H9 (cell line): ENCODE data around the gene YAF2. TPM values are rescaled to one million over a fixed set of nuclear protein-coding genes. Genes with fewer than 3 reads are reported as not detected.

Experiments used
- DNase-seq: peaks from one replicate; pipeline ENCODE4 v3.0.0-alpha.2; 2017
- H2AFZ ChIP-seq: one replicate; pipeline ENCODE4 v1.6.1; 2013; ENCODE audit warnings: mild to moderate bottlenecking, low read length, control low read depth, moderate library complexity
- H2AK5ac ChIP-seq: 2 replicates; pipeline ENCODE4 v1.6.1; 2013; ENCODE audit warnings: low read length, control low read depth, mixed read lengths; ENCODE audit not compliant: insufficient read length
- H2BK120ac ChIP-seq: one replicate; pipeline ENCODE4 v1.6.1; 2013; ENCODE audit warnings: low read depth, mild to moderate bottlenecking, low read length, control low read depth, inconsistent platforms; ENCODE audit not compliant: poor library complexity, severe bottlenecking
- H2BK12ac ChIP-seq: 2 replicates; pipeline ENCODE4 v1.6.1; 2013; ENCODE audit warnings: low read length, control low read depth, mixed read lengths, low read depth; ENCODE audit not compliant: insufficient read length
- H2BK15ac ChIP-seq: 2 replicates; pipeline ENCODE4 v1.6.1; 2013; ENCODE audit warnings: low read depth, low read length, control low read depth
- H2BK20ac ChIP-seq: one replicate; pipeline ENCODE4 v1.6.1; 2013; ENCODE audit warnings: low read depth, mild to moderate bottlenecking, low read length, control low read depth, inconsistent platforms; ENCODE audit not compliant: poor library complexity, severe bottlenecking
- H2BK5ac ChIP-seq: 2 replicates; pipeline ENCODE4 v1.6.1; 2013; ENCODE audit warnings: low read length, control low read depth, mixed read lengths; ENCODE audit not compliant: insufficient read length
- H3K14ac ChIP-seq: 2 replicates; pipeline ENCODE4 v1.6.1; 2013; ENCODE audit warnings: low read length, control low read depth; ENCODE audit not compliant: insufficient read depth
- H3K18ac ChIP-seq: 2 replicates; pipeline ENCODE4 v1.6.1; 2013; ENCODE audit warnings: low read depth, mild to moderate bottlenecking, mixed read lengths, low read length, control low read depth; ENCODE audit not compliant: insufficient read length
- H3K23ac ChIP-seq: 2 replicates; pipeline ENCODE4 v1.6.1; 2013; ENCODE audit warnings: low read length, control low read depth, mixed read lengths, low read depth; ENCODE audit not compliant: insufficient read length
- H3K23me2 ChIP-seq: 2 replicates; pipeline ENCODE4 v1.6.1; 2013; ENCODE audit warnings: low read depth, mild to moderate bottlenecking, mixed read lengths, low read length, control low read depth; ENCODE audit not compliant: insufficient read length, poor library complexity, severe bottlenecking
- H3K27ac ChIP-seq: 2 replicates; pipeline ENCODE4 v1.5.1; 2013; ENCODE audit warnings: low read length, control low read depth, mixed read lengths, low read depth; ENCODE audit not compliant: insufficient read length
- H3K27me3 ChIP-seq: 2 replicates; pipeline ENCODE4 v1.6.1; 2013; ENCODE audit warnings: low read length, control low read depth, inconsistent platforms; ENCODE audit not compliant: insufficient read depth
- H3K4ac ChIP-seq: 2 replicates; pipeline ENCODE4 v1.6.1; 2013; ENCODE audit warnings: low read depth, mild to moderate bottlenecking, control low read depth, inconsistent platforms, low read length, moderate library complexity
- H3K4me1 ChIP-seq: 2 replicates; pipeline ENCODE4 v1.6.1; 2013; ENCODE audit warnings: low read length, control low read depth, inconsistent platforms; ENCODE audit not compliant: insufficient read depth
- H3K4me2 ChIP-seq: 2 replicates; pipeline ENCODE4 v1.6.1; 2013; ENCODE audit warnings: low read length, control low read depth, mixed read lengths; ENCODE audit not compliant: insufficient read length, insufficient read depth
- H3K56ac ChIP-seq: 2 replicates; pipeline ENCODE4 v1.6.1; 2013; ENCODE audit warnings: low read depth, mild to moderate bottlenecking, mixed read lengths, low read length, control low read depth; ENCODE audit not compliant: insufficient read length
- H3K79me1 ChIP-seq: 2 replicates; pipeline ENCODE4 v1.6.1; 2013; ENCODE audit warnings: low read depth, mild to moderate bottlenecking, moderate library complexity, low read length, control low read depth, inconsistent platforms; ENCODE audit not compliant: insufficient read depth, poor library complexity, severe bottlenecking
- H3K79me2 ChIP-seq: 2 replicates; pipeline ENCODE4 v1.6.1; 2013; ENCODE audit warnings: low read length, control low read depth, inconsistent platforms; ENCODE audit not compliant: insufficient read depth
- H3K9ac ChIP-seq: 2 replicates; pipeline ENCODE4 v1.6.1; 2013; ENCODE audit warnings: low read length, control low read depth, mixed read lengths; ENCODE audit not compliant: insufficient read length; ENCODE audit errors: extremely low read depth
- H3K9me3 ChIP-seq: one replicate; pipeline ENCODE4 v1.6.1; 2013; ENCODE audit warnings: low read depth, low read length, inconsistent platforms; ENCODE audit not compliant: control insufficient read depth
- H3T11ph ChIP-seq: one replicate; pipeline ENCODE4 v1.6.1; 2013; ENCODE audit warnings: mild to moderate bottlenecking, low read length, control low read depth, inconsistent platforms
- H4K20me1 ChIP-seq: one replicate; pipeline ENCODE4 v1.6.1; 2013; ENCODE audit not compliant: control insufficient read depth, insufficient read length, insufficient read depth
- H4K5ac ChIP-seq: 2 replicates; pipeline ENCODE4 v1.6.1; 2013; ENCODE audit warnings: low read depth, mild to moderate bottlenecking, mixed read lengths, low read length, control low read depth; ENCODE audit not compliant: insufficient read length
- H4K8ac ChIP-seq: replicated peaks from 2 replicates; pipeline ENCODE4 v1.6.1; 2013; ENCODE audit warnings: low read length, control low read depth, mixed read lengths, low read depth; ENCODE audit not compliant: insufficient read length
- H4K91ac ChIP-seq: 2 replicates; pipeline ENCODE4 v1.6.1; 2013; ENCODE audit warnings: low read depth, mild to moderate bottlenecking, moderate library complexity, mixed read lengths, low read length, control low read depth; ENCODE audit not compliant: insufficient read length
- H3K27ac Mint-ChIP-seq, 3 experiments: 2 replicates in 2 of 3; 3 replicates in 1 of 3; pipeline ENCODE4 v1.8.0; 2020 to 2021; ENCODE audit warnings: mixed read lengths in 3 of 3, mild to moderate bottlenecking in 1 of 3, moderate library complexity in 1 of 3
- H3K27me3 Mint-ChIP-seq: 2 replicates; pipeline ENCODE4 v1.8.0; 2021; ENCODE audit warnings: low read depth, mild to moderate bottlenecking, moderate library complexity, mixed read lengths
- H3K36me3 Mint-ChIP-seq, 3 experiments: 2 replicates in 2 of 3; 3 replicates in 1 of 3; pipeline ENCODE4 v1.8.0; 2020 to 2021; ENCODE audit warnings: low read depth in 3 of 3, mixed read lengths in 3 of 3; ENCODE audit not compliant: insufficient read depth in 1 of 3
- H3K4me1 Mint-ChIP-seq, 2 experiments: 2 replicates each; pipeline ENCODE4 v1.8.0; 2020; ENCODE audit warnings: mixed read lengths in 2 of 2
- H3K4me3 Mint-ChIP-seq, 2 experiments: 2 replicates in 1 of 2; 3 replicates in 1 of 2; pipeline ENCODE4 v1.8.0; 2020 to 2021; ENCODE audit warnings: mild to moderate bottlenecking in 2 of 2, mixed read lengths in 2 of 2, moderate library complexity in 1 of 2
- H3K9me3 Mint-ChIP-seq, 2 experiments: 2 replicates in 1 of 2; 3 replicates in 1 of 2; pipeline ENCODE4 v1.8.0; 2020; ENCODE audit warnings: mild to moderate bottlenecking in 2 of 2, mixed read lengths in 2 of 2, moderate library complexity in 1 of 2
- CTCF ChIP-seq: fragments of 200-600 bp; sonication (generic); conservative IDR thresholded peaks from 3 replicates; pipeline ENCODE4 v1.8.0; 2021; ENCODE audit warnings: antibody characterized with exemption, mild to moderate bottlenecking
- WGBS: extraction: QIAGEN DNeasy Blood & Tissue Kit; methylation state at CpG from one replicate; pipeline ENCODE4 v1.1.7; 2013; ENCODE audit warnings: missing lambda C conversion rate, low lambda C conversion rate, mixed read lengths; ENCODE audit not compliant: insufficient read length; ENCODE audit errors: extremely low coverage; 5-methylcytosine and 5-hydroxymethylcytosine counted together
- long read RNA-seq: library from polyadenylated mRNA; unstranded; transcript quantifications from one replicate; pipeline ENCODE4 v2.0.0, GENCODE V29; 2020
- total RNA-seq: library from RNA; stranded (reverse); gene quantifications from 2 replicates; pipeline ENCODE4 v1.2.1, GENCODE V29; 2021

YAF2 gene, protein sequence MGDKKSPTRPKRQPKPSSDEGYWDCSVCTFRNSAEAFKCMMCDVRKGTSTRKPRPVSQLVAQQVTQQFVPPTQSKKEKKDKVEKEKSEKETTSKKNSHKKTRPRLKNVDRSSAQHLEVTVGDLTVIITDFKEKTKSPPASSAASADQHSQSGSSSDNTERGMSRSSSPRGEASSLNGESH
- total RNA-seq: 1.9 and 2.7 TPM in 2 replicates
- long read RNA-seq, partial matches to known transcripts: 1 of 4 reads
- long read RNA-seq, other reads (novel, unspliced or antisense): 1 of 4 reads

DNA sequence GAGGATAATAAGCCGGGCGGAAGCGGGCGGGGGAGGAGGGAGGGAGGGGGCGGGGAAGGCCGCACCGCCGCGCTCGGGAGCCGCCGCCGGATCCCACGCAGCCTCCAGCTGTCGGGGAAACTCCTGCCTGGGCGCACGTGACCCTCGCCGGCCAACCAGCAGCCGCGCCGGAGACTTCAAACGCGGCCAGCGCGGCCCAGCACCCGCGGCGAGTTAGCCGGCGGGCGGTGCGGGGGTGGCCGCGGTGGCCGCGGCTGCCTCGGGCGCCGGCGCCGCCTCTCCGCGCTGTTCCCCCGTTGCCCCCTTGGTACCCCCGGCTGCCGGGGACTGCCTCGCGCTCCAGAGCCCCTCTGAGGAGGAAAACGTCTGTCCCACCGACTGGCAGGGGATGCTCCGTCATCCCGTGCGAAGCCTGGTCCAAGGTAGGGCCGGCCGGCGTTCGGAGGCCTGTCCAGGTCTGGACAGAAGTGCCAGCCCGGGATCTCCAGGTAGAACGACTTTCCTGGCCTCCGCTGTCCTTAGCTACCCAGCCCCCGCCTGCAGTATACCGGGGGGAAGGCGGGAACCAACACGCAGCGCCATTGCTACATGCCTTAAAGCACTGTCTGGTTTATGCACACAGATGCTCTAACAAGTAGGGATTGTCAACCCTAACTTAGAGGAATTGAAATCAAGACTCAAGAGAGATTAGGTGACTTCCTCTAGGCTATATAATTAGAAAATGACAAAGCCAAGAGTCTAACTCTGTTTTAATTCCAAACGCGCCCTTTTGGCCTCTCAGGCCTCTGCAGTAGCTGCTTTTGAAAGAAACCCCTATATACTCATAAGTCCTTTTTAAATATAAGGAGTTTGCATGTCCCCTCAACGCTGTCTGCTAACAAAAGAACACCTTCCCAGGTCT lies at the start of gene YAF2:
Gene YAF2, minus strand, starts transcription at position 9 of the 901 bp plus-strand sequence. CDS start 68 bp downstream, outside the sequence.
- Histone ChIP-seq H2AFZ (no peak within 1 kb of the TSS), H3K14ac (no peak within 1 kb of the TSS), H4K91ac (no peak within 1 kb of the TSS), H2BK5ac (no peak within 1 kb of the TSS), H3K9ac (no peak within 1 kb of the TSS), H3K9me3 (no peaks in the 10 kb centered on the region), H3K23me2 (peaks cover 10% of the 10 kb centered on the region), H3K23ac (no peak within 1 kb of the TSS), H2BK12ac (no peak within 1 kb of the TSS), H3K4ac (no peak within 1 kb of the TSS), H2BK120ac (no peak within 1 kb of the TSS), H3K4me2 (peak within 1 kb of the TSS; percentile 53), H4K5ac (no peak within 1 kb of the TSS), H3K56ac (no peak within 1 kb of the TSS), H2BK20ac (no peak within 1 kb of the TSS), H3K18ac (no peak within 1 kb of the TSS), H4K8ac (no peak within 1 kb of the TSS), H3K79me2 (no peaks in the 10 kb centered on the region), H2AK5ac (no peak within 1 kb of the TSS), H3K4me1 (no peaks in the 10 kb centered on the region), H4K20me1 (no peaks in the 10 kb centered on the region), H3T11ph (no peak within 1 kb of the TSS), H3K27me3 (peaks cover 61% of the 10 kb centered on the region), H3K27ac (no peak within 1 kb of the TSS), H3K79me1 (no peaks in the 10 kb centered on the region), H2BK15ac (no peak within 1 kb of the TSS)
- no peak for TF ChIP-seq CTCF
- peaks cover 0 to 7% of the 10 kb centered on the region in 2 experiments; a peak in 3 of 5 replicates for H3K9me3 Mint-ChIP-seq
- no peak within 1 kb of the TSS; a peak in 1 of 7 replicates for H3K27ac Mint-ChIP-seq
- peaks cover 22 to 25% of the 10 kb centered on the region in 2 experiments for H3K4me1 Mint-ChIP-seq
- peak within 1 kb of the TSS; percentile 74 to 85 for H3K4me3 Mint-ChIP-seq
- peaks cover 92% of the 10 kb centered on the region for H3K27me3 Mint-ChIP-seq
- no peaks in the 10 kb centered on the region; a peak in 2 of 7 replicates for H3K36me3 Mint-ChIP-seq
- WGBS: no CpG with 5 or more reads among the region's 69 CpGs
- DNase-seq: peak; percentile 91
